GM23248 (cell line): ENCODE results near the gene ENAH.

Experiments used
- EZH2 ChIP-seq: fragments of 200-600 bp; sonication (generic); IDR thresholded peaks from 2 replicates; pipeline ENCODE4 v1.6.1; 2018; ENCODE audit warnings: antibody characterized with exemption, mild to moderate bottlenecking; ENCODE audit not compliant: insufficient read depth, poor library complexity, severe bottlenecking
- EZH2phosphoT487 ChIP-seq: fragments of 200-600 bp; sonication (generic); IDR thresholded peaks from 2 replicates; pipeline ENCODE4 v1.6.1; 2018; ENCODE audit warnings: antibody characterized with exemption, moderate library complexity, mild to moderate bottlenecking, low read depth; ENCODE audit not compliant: insufficient read depth

DNA sequence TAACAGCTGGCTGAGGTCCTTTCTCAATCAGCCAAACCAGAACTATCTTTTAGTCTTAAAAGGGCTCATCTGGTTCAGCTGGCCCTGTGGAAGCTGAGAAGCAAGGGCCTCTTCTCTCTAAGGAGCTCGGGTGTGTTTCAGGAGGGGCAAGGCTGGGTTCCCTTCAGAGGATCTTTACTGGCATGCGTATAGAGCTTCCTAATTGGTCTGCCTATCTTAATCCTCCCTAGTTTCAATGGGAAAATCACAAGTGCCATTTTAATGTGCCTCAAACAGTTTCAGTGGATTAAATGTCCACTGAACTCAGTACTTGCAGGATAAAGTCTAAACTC is 143.6 kb downstream of the ENAH start:
- no peak for TF ChIP-seq EZH2phosphoT487
- no peak for TF ChIP-seq EZH2
